NCI-H187 (cell line): ENCODE results near the gene SERTM1.

Experiments used
- DNase-seq, 2 experiments: peaks; one replicate each; lab custom pipeline; 2025; lab: John Stamatoyannopoulos, UW

SERTM1 gene

GRCh38 chr13:36673838-36674326, at the start of gene SERTM1:
Gene SERTM1, plus strand, starts transcription at chr13:36674020. Its CDS starts 21,059 bp downstream, at chr13:36695079.
- peak; percentile 62 to 72 for DNase-seq

- no peak for DNase-seq
Measured at GRCh38 chr13:36628377-36629056, 45.3 kb upstream of the SERTM1 start.

- DNase-seq: no peak
Measured at GRCh38 chr13:36629057-36629385, 44.8 kb upstream of the SERTM1 start.

GRCh38 chr13:36630181-36630803, 43.5 kb upstream of the SERTM1 start:
- no peak for DNase-seq

- no peak for DNase-seq
Measured at GRCh38 chr13:36639610-36640009, 34.2 kb upstream of the SERTM1 start.

GRCh38 chr13:36650611-36651010, 23.2 kb upstream of the SERTM1 start:
- DNase-seq: no peak

GRCh38 chr13:36665630-36666029, 8.2 kb upstream of the SERTM1 start:
- DNase-seq: peak in 1 of 2 experiments; percentile 85

- peak; percentile 86 to 92 for DNase-seq
Measured at GRCh38 chr13:36666477-36667229, 7.2 kb upstream of the SERTM1 start.

- no peak for DNase-seq
Measured at GRCh38 chr13:36668316-36668715, 5.5 kb upstream of the SERTM1 start.

- no peak for DNase-seq
Measured at GRCh38 chr13:36673352-36673751, 468 bp upstream of the SERTM1 start.

- peak in 1 of 2 experiments; percentile 43 for DNase-seq
Measured at GRCh38 chr13:36674337-36675212, 755 bp downstream of the SERTM1 start.

- no peak for DNase-seq
Measured at GRCh38 chr13:36675213-36675536, 1.4 kb downstream of the SERTM1 start.

- DNase-seq: no peak
Measured at GRCh38 chr13:36680913-36681312, 7.1 kb downstream of the SERTM1 start.

GRCh38 chr13:36681894-36682624, 8.2 kb downstream of the SERTM1 start:
- no peak for DNase-seq

- no peak for DNase-seq
Measured at GRCh38 chr13:36683701-36684100, 9.9 kb downstream of the SERTM1 start.

GRCh38 chr13:36685927-36686326, 12.1 kb downstream of the SERTM1 start:
- no peak for DNase-seq

- DNase-seq: no peak
Measured at GRCh38 chr13:36696410-36697010, 22.7 kb downstream of the SERTM1 start.

GRCh38 chr13:36700170-36700569, 26.4 kb downstream of the SERTM1 start:
- no peak for DNase-seq

GRCh38 chr13:36706755-36707154, 32.9 kb downstream of the SERTM1 start:
- DNase-seq: no peak

- no peak for DNase-seq
Measured at GRCh38 chr13:36709136-36709890, 35.5 kb downstream of the SERTM1 start.
